BE2C (cell line): ENCODE measurements around the gene SCN1B.

Experiments
- DNase-seq: peaks from one replicate; pipeline ENCODE4 v3.0.0-alpha.2; 2020
- H3K27me3 ChIP-seq: fragments of 250-450 bp; sonication (Bioruptor Pico); 2 replicates; pipeline ENCODE4 v1.5.1; 2020; ENCODE audit warnings: mild to moderate bottlenecking
- H3K36me3 ChIP-seq: fragments of 250-450 bp; sonication (Bioruptor Pico); 2 replicates; pipeline ENCODE4 v1.5.1; 2020; ENCODE audit warnings: mild to moderate bottlenecking
- H3K4me1 ChIP-seq: fragments of 250-450 bp; sonication (Bioruptor Pico); 2 replicates; pipeline ENCODE4 v1.5.1; 2020
- H3K4me3 ChIP-seq: 2 replicates; pipeline ENCODE4 v1.5.1; 2011; ENCODE audit warnings: low read depth, low read length
- H3K9me3 ChIP-seq: fragments of 250-450 bp; sonication (Bioruptor Pico); 2 replicates; pipeline ENCODE4 v1.5.1; 2020
- CTCF ChIP-seq: IDR thresholded peaks from 2 replicates; pipeline ENCODE4 v1.5.1; 2012; ENCODE audit warnings: mild to moderate bottlenecking, low read depth, low read length

The SCN1B gene

GRCh38 chr19:35018379-35018778 lies 11.9 kb upstream of the SCN1B start:
- TF ChIP-seq CTCF: no peak
- H3K4me1 ChIP-seq: no peaks in the 10 kb centered on the region

GRCh38 chr19:35019144-35019543 lies 11.1 kb upstream of the SCN1B start:
- no peaks in the 10 kb centered on the region for H3K27me3 ChIP-seq
- no peaks in the 10 kb centered on the region for H3K9me3 ChIP-seq
- no peak overlapping the region for H3K4me3 ChIP-seq
- DNase-seq: no peak
- no peak for TF ChIP-seq CTCF
- H3K36me3 ChIP-seq: peaks cover 75% of the 10 kb centered on the region
- no peaks in the 10 kb centered on the region for H3K4me1 ChIP-seq

More at GRCh38 chr19:35018379-35018778, 11.9 kb upstream of the SCN1B start:
- H3K9me3 ChIP-seq: no peaks in the 10 kb centered on the region
- H3K27me3 ChIP-seq: no peaks in the 10 kb centered on the region
- H3K4me3 ChIP-seq: no peak overlapping the region
- peaks cover 71% of the 10 kb centered on the region for H3K36me3 ChIP-seq
- DNase-seq: no peak

- H3K36me3 ChIP-seq: peaks cover 72% of the 10 kb centered on the region
- TF ChIP-seq CTCF: no peak
- no peaks in the 10 kb centered on the region for H3K9me3 ChIP-seq
- no peak overlapping the region for H3K4me3 ChIP-seq
- H3K27me3 ChIP-seq: no peaks in the 10 kb centered on the region
- DNase-seq: no peak
- no peaks in the 10 kb centered on the region for H3K4me1 ChIP-seq
Observed at GRCh38 chr19:35021016-35021415, 9.3 kb upstream of the SCN1B start.

- Histone ChIP-seq H3K36me3 (peaks cover 72% of the 10 kb centered on the region), H3K4me3 (no peak overlapping the region), H3K4me1 (no peaks in the 10 kb centered on the region), H3K9me3 (no peaks in the 10 kb centered on the region), H3K27me3 (no peaks in the 10 kb centered on the region)
- DNase-seq: no peak
- no peak for TF ChIP-seq CTCF
Observed at GRCh38 chr19:35021596-35021995, 8.7 kb upstream of the SCN1B start.

GRCh38 chr19:35022460-35022859 lies 7.8 kb upstream of the SCN1B start:
- Histone ChIP-seq H3K9me3 (no peaks in the 10 kb centered on the region), H3K36me3 (peaks cover 78% of the 10 kb centered on the region), H3K4me3 (no peak overlapping the region), H3K27me3 (no peaks in the 10 kb centered on the region), H3K4me1 (no peaks in the 10 kb centered on the region)
- DNase-seq: no peak
- no peak for TF ChIP-seq CTCF

GRCh38 chr19:35023428-35023827 lies 6.8 kb upstream of the SCN1B start:
- H3K4me3 ChIP-seq: no peak overlapping the region
- TF ChIP-seq CTCF: no peak
- H3K27me3 ChIP-seq: no peaks in the 10 kb centered on the region
- H3K9me3 ChIP-seq: no peaks in the 10 kb centered on the region
- peaks cover 76% of the 10 kb centered on the region for H3K36me3 ChIP-seq
- no peak for DNase-seq
- no peaks in the 10 kb centered on the region for H3K4me1 ChIP-seq
